Colon (tissue), 2 donors: ENCODE results near the gene SPEN.
"Not testable (repeated sequence)": the region's sequence is repeated elsewhere in the genome, so short reads cannot be mapped to it uniquely, and the experiment has no call there.

Experiments used
- FAIRE-seq: peaks from 2 replicates; lab custom pipeline; 2012; peaks lifted over from hg19 to GRCh38; lab: Jason Lieb, UNC
- donor health status: control.
- donor health status: control.

The SPEN gene

GRCh38 chr1:15899266-15899665, 51.8 kb downstream of the SPEN start:
- no peak for FAIRE-seq

- no peak for FAIRE-seq
These were observed 53.3 kb downstream of the SPEN start for GRCh38 chr1:15900662-15901279.

- FAIRE-seq, result no peak
These were observed 55.4 kb downstream of the SPEN start for GRCh38 chr1:15902882-15903281.

GRCh38 chr1:15908597-15908996, 61.1 kb downstream of the SPEN start:
- no peak for FAIRE-seq

- FAIRE-seq, result no peak
These were observed 63.6 kb downstream of the SPEN start for GRCh38 chr1:15911141-15911540.

- no peak for FAIRE-seq
These were observed 64.4 kb downstream of the SPEN start for GRCh38 chr1:15911927-15912326.

- FAIRE-seq, result not testable (repeated sequence)
These were observed 66.1 kb downstream of the SPEN start for GRCh38 chr1:15913607-15914006.

- no peak for FAIRE-seq
These were observed 68.5 kb downstream of the SPEN start for GRCh38 chr1:15915991-15916390.

- no peak for FAIRE-seq
These were observed 68.9 kb downstream of the SPEN start for GRCh38 chr1:15916417-15916816.

GRCh38 chr1:15916916-15917315, 69.4 kb downstream of the SPEN start:
- no peak for FAIRE-seq

- no peak for FAIRE-seq
These were observed 71.6 kb downstream of the SPEN start for GRCh38 chr1:15918962-15919715.

GRCh38 chr1:15923241-15923640, 75.7 kb downstream of the SPEN start:
- no peak for FAIRE-seq

GRCh38 chr1:15926448-15926847, 78.9 kb downstream of the SPEN start:
- not testable (repeated sequence) for FAIRE-seq

GRCh38 chr1:15928971-15929965, 81.8 kb downstream of the SPEN start:
- FAIRE-seq, result no peak

GRCh38 chr1:15931401-15931800, 83.9 kb downstream of the SPEN start:
- FAIRE-seq, result no peak

GRCh38 chr1:15931884-15932283, 84.4 kb downstream of the SPEN start:
- no peak for FAIRE-seq

- FAIRE-seq, result no peak
These were observed 85.1 kb downstream of the SPEN start for GRCh38 chr1:15932612-15933011.

GRCh38 chr1:15933684-15934083, 86.2 kb downstream of the SPEN start:
- FAIRE-seq, result no peak

GRCh38 chr1:15934211-15935055, 86.9 kb downstream of the SPEN start:
- no peak for FAIRE-seq

GRCh38 chr1:15935056-15935950, 87.8 kb downstream of the SPEN start:
- FAIRE-seq, result no peak

- no peak for FAIRE-seq
These were observed 88.5 kb downstream of the SPEN start for GRCh38 chr1:15936025-15936424.
